KMS-11 (cell line): Measurements from ENCODE around the gene PARVG.

Experiments
- H2AFZ ChIP-seq: fragments of 200-600 bp; sonication (generic); 2 replicates; pipeline ENCODE4 v1.6.1; 2016; ENCODE audit warnings: antibody characterized with exemption, mixed run types, low read depth
- H3K27ac ChIP-seq: fragments of 200-600 bp; sonication (generic); 2 replicates; pipeline ENCODE4 v1.6.1; 2016; ENCODE audit warnings: mild to moderate bottlenecking, mixed run types
- H3K27me3 ChIP-seq: fragments of 200-600 bp; sonication (generic); 2 replicates; pipeline ENCODE4 v1.6.1; 2017; ENCODE audit warnings: mild to moderate bottlenecking, low read depth, mixed run types, moderate library complexity; ENCODE audit not compliant: insufficient read depth
- H3K36me3 ChIP-seq: fragments of 200-600 bp; sonication (generic); 2 replicates; pipeline ENCODE4 v1.6.1; 2017; ENCODE audit warnings: mild to moderate bottlenecking, mixed run types; ENCODE audit not compliant: insufficient read depth
- H3K4me1 ChIP-seq: fragments of 200-600 bp; sonication (generic); 2 replicates; pipeline ENCODE4 v1.6.1; 2016; ENCODE audit warnings: mild to moderate bottlenecking, low read depth, mixed run types; ENCODE audit not compliant: poor library complexity, severe bottlenecking
- H3K4me2 ChIP-seq: fragments of 200-600 bp; sonication (generic); 2 replicates; pipeline ENCODE4 v1.7.0; 2016; ENCODE audit warnings: mild to moderate bottlenecking, mixed run types
- H3K4me3 ChIP-seq: fragments of 200-600 bp; sonication (generic); IDR thresholded peaks from 2 replicates; pipeline ENCODE4 v1.6.1; 2017; ENCODE audit warnings: low read depth, low read length, mixed read lengths; ENCODE audit not compliant: insufficient read depth
- H3K79me2 ChIP-seq: fragments of 200-600 bp; sonication (generic); 2 replicates; pipeline ENCODE4 v1.6.1; 2016; ENCODE audit warnings: low read depth, mixed run types; ENCODE audit not compliant: insufficient read depth
- H3K9ac ChIP-seq: fragments of 200-600 bp; sonication (generic); 2 replicates; pipeline ENCODE4 v1.6.1; 2016; ENCODE audit warnings: mild to moderate bottlenecking, mixed run types
- H4K20me1 ChIP-seq: fragments of 200-600 bp; sonication (generic); 2 replicates; pipeline ENCODE4 v1.6.1; 2016; ENCODE audit warnings: mild to moderate bottlenecking, mixed run types; ENCODE audit not compliant: insufficient read depth
- TF ChIP-seq, protein P1 (sequence below): fragments of 200-600 bp; sonication (generic); conservative IDR thresholded peaks from 2 replicates; pipeline ENCODE4 v1.6.1; 2017; ENCODE audit warnings: low read depth, mild to moderate bottlenecking, antibody characterized with exemption, low read length, moderate library complexity, mixed read lengths

Gene PARVG

DNA sequence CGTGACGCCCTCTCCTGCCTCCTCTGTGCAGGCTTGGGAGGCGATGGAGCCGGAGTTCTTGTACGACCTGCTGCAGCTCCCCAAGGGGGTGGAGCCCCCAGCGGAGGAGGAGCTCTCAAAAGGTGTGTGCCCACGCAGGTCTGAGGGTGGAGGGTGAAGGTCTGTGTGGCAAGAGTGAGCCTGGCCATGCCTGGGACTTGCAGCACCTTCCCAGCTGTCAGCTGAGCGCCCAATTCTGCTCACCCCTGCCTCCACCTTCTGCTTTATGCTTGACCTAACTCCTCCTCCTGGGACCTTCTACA is 2.5 kb downstream of the PARVG start:
- no peaks in the 10 kb centered on the region for H3K79me2 ChIP-seq
- no peak overlapping the region for H3K4me3 ChIP-seq
- H3K9ac ChIP-seq = no peak overlapping the region
- H2AFZ ChIP-seq = no peak overlapping the region
- peaks cover 14% of the 10 kb centered on the region; the same call in 1 of the 2 replicates for H3K27me3 ChIP-seq
- no peaks in the 10 kb centered on the region for H3K36me3 ChIP-seq
- no peaks in the 10 kb centered on the region for H4K20me1 ChIP-seq
- H3K27ac ChIP-seq = no peak overlapping the region
- no peak overlapping the region for H3K4me2 ChIP-seq
- TF ChIP-seq, protein P1, sequence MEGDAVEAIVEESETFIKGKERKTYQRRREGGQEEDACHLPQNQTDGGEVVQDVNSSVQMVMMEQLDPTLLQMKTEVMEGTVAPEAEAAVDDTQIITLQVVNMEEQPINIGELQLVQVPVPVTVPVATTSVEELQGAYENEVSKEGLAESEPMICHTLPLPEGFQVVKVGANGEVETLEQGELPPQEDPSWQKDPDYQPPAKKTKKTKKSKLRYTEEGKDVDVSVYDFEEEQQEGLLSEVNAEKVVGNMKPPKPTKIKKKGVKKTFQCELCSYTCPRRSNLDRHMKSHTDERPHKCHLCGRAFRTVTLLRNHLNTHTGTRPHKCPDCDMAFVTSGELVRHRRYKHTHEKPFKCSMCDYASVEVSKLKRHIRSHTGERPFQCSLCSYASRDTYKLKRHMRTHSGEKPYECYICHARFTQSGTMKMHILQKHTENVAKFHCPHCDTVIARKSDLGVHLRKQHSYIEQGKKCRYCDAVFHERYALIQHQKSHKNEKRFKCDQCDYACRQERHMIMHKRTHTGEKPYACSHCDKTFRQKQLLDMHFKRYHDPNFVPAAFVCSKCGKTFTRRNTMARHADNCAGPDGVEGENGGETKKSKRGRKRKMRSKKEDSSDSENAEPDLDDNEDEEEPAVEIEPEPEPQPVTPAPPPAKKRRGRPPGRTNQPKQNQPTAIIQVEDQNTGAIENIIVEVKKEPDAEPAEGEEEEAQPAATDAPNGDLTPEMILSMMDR = no peak
- H3K4me1 ChIP-seq = no peaks in the 10 kb centered on the region

DNA sequence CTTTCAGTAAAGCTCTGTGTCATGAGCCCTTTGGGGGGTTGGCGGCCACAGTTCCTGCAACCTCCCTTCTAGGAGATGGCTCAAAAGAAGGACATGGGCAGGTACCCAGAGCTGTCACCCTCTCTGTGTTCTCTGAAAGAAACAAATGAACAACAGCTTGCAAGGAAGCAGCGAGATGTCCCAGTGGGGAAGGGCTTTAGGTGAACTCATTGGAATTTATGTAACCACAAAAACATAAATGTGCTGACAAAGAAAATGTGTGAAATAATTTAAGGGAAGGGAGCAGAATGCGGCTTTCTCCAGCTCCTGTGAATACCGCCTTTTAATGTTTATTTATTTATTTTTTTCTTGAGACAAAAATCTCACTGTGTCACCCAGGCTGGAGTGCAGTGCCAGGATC is 3.3 kb downstream of the PARVG start:
- H3K4me3 ChIP-seq = no peak overlapping the region
- H2AFZ ChIP-seq = no peak overlapping the region
- no peaks in the 10 kb centered on the region for H3K36me3 ChIP-seq
- H3K9ac ChIP-seq = no peak overlapping the region
- no peaks in the 10 kb centered on the region for H3K79me2 ChIP-seq
- no peak overlapping the region for H3K27ac ChIP-seq
- H3K4me2 ChIP-seq = no peak overlapping the region
- no peaks in the 10 kb centered on the region for H4K20me1 ChIP-seq
- TF ChIP-seq, protein P1 = no peak
- peaks cover 14% of the 10 kb centered on the region; the same call in 1 of the 2 replicates for H3K27me3 ChIP-seq
- H3K4me1 ChIP-seq = no peaks in the 10 kb centered on the region

DNA sequence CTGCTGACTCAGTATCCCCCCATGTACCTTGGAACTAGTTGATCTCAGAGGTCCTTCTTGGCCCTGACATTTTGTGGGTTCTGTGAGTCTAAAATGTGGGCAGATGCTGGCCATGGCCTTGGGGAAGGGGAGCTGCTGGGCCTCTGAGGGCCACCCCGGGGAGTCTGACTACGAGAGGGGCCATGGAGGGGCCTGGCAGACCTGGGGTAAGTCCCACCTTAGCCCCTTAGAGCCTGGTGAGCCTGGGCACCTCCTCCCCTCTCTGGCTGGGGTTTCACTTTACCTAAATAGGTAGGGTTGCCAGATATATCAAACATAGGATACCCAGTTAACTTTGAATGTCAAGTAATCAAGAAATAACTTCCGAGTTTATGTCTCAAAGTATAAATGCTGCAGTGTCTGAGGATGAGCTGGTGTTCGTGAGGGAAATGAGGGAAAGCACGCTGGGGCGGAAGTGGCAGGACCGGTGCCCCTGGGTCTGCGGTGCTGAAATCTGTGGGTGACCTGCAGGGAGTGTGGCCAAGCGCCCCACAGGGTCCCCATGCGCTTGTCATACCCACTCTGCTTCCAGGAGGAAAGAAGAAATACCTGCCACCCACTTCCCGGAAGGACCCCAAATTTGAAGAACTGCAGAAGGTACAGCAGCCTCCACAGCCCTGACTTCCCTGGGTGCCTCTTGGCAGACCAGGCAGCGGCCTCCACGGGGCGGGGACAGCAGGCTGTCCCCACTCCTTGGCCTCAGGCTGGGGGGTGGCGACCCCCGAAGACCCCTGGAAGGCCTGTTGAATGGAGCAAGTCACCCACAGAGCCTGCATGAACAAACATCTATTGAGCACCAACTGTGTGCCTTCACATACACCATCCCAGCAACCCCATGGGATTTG is 4.8 kb downstream of the PARVG start:
- H3K4me3 ChIP-seq = no peak overlapping the region
- no peaks in the 10 kb centered on the region for H4K20me1 ChIP-seq
- no peaks in the 10 kb centered on the region for H3K4me1 ChIP-seq
- no peak overlapping the region for H3K4me2 ChIP-seq
- no peaks in the 10 kb centered on the region for H3K36me3 ChIP-seq
- H3K27me3 ChIP-seq = peaks cover 24% of the 10 kb centered on the region; the same call in 1 of the 2 replicates
- H3K79me2 ChIP-seq = no peaks in the 10 kb centered on the region
- no peak overlapping the region for H3K9ac ChIP-seq
- no peak overlapping the region for H3K27ac ChIP-seq
- TF ChIP-seq, protein P1 = no peak
- H2AFZ ChIP-seq = no peak overlapping the region

DNA sequence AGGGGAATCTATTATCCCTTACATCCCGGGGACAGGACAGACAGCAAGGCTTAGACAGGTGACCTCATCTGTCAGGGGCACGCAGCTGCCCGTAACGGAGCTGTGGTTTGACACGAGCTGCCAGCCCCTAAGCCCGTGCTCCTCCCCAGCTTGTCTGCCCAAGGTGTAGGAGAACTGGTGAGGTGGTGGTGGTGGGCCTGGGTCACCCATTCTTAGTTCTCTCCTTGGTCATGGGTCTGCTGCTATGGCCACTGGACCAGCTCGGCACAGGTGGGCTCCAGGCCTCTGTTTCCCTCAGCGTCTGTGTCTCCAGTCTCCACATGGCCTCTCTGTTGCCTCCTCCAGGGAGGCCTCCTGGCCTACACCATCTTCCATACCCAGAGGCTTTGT is 5.4 kb downstream of the PARVG start:
- no peak overlapping the region for H3K27ac ChIP-seq
- H2AFZ ChIP-seq = no peak overlapping the region
- no peaks in the 10 kb centered on the region for H3K4me1 ChIP-seq
- H4K20me1 ChIP-seq = no peaks in the 10 kb centered on the region
- H3K79me2 ChIP-seq = no peaks in the 10 kb centered on the region
- H3K9ac ChIP-seq = no peak overlapping the region
- peaks cover 24% of the 10 kb centered on the region; the same call in 1 of the 2 replicates for H3K27me3 ChIP-seq
- no peaks in the 10 kb centered on the region for H3K36me3 ChIP-seq
- H3K4me3 ChIP-seq = no peak overlapping the region
- TF ChIP-seq, protein P1 = no peak
- H3K4me2 ChIP-seq = no peak overlapping the region
